H1 (cell line): ENCODE measurements around the gene ZNF407. TPM values are rescaled to one million over a fixed set of nuclear protein-coding genes. Genes with fewer than 3 reads are reported as not detected.
A peak's percentile ranks its signal among the peaks of the same experiment; 100 is the strongest.

Source experiments
- CTCF ChIA-PET: fragments of 300-600 bp; sonication (Branson Sonifier 250); formaldehyde crosslinking; loops from one replicate; lab custom pipeline; 2021; ENCODE audit not compliant: partially characterized antibody; lab: Charles Lee
- POLR2A ChIA-PET: fragments of 300-600 bp; sonication (Branson Sonifier 250); formaldehyde crosslinking; loops from one replicate; lab custom pipeline; 2021; ENCODE audit warnings: inconsistent platforms; ENCODE audit not compliant: partially characterized antibody; lab: Charles Lee
- DNase-seq, 2 experiments: peaks; one replicate each; pipeline versions ENCODE4 v3.0.0 to v3.0.0-alpha.2; 2010 to 2022; ENCODE audit warnings: low spot score in 2 of 2, low read depth in 1 of 2, mixed read lengths in 1 of 2
- FAIRE-seq: peaks from 2 replicates; lab custom pipeline; 2011; peaks lifted over from hg19 to GRCh38; lab: Jason Lieb, UNC
- H2AFZ ChIP-seq: 2 replicates; pipeline ENCODE4 v1.8.1; 2012; ENCODE audit warnings: low read length, inconsistent platforms
- H2AK5ac ChIP-seq: 2 replicates; pipeline ENCODE4 v1.6.1; 2013; ENCODE audit warnings: low read depth, low read length
- H2BK120ac ChIP-seq: replicated peaks from 2 replicates; pipeline ENCODE3; 2013; ENCODE audit warnings: low read depth, low read length, inconsistent platforms
- H2BK12ac ChIP-seq: 2 replicates; pipeline ENCODE4 v1.6.1; 2013; ENCODE audit warnings: low read depth, low read length
- H2BK15ac ChIP-seq: 2 replicates; pipeline ENCODE4 v1.6.1; 2013; ENCODE audit warnings: low read length
- H2BK20ac ChIP-seq: 2 replicates; pipeline ENCODE4 v1.6.1; 2013; ENCODE audit warnings: low read length
- H2BK5ac ChIP-seq: 2 replicates; pipeline ENCODE4 v1.6.1; 2013; ENCODE audit warnings: low read depth, low read length
- H3K14ac ChIP-seq: 2 replicates; pipeline ENCODE4 v1.6.1; 2013; ENCODE audit warnings: inconsistent platforms; ENCODE audit not compliant: insufficient read length
- H3K18ac ChIP-seq: 2 replicates; pipeline ENCODE4 v1.6.1; 2013; ENCODE audit warnings: low read length; ENCODE audit errors: extremely low read depth
- H3K23ac ChIP-seq: 2 replicates; pipeline ENCODE4 v1.6.1; 2013; ENCODE audit warnings: inconsistent platforms; ENCODE audit not compliant: insufficient read length
- H3K23me2 ChIP-seq: 2 replicates; pipeline ENCODE4 v1.6.1; 2013; ENCODE audit warnings: low read depth, low read length
- H3K27ac ChIP-seq: 2 replicates; pipeline ENCODE4 v1.6.1; 2011; ENCODE audit warnings: low read depth, low read length, inconsistent platforms
- H3K27me3 ChIP-seq, 4 experiments: replicated peaks in 1 of 4; 1 replicate in 1 of 4; 2 replicates in 3 of 4; pipeline versions ENCODE4 v1.6.1 to v1.8.1; 2011 to 2013; ENCODE audit warnings: low read length in 3 of 4, mild to moderate bottlenecking in 3 of 4, inconsistent platforms in 2 of 4, mixed read lengths in 2 of 4, moderate library complexity in 1 of 4; ENCODE audit not compliant: control insufficient read depth in 3 of 4, insufficient read depth in 3 of 4; ENCODE audit errors: extremely low read depth in 1 of 4
- H3K36me3 ChIP-seq, 4 experiments: 2 replicates each; pipeline versions ENCODE4 v1.6.1 to v1.8.1; 2011 to 2013; ENCODE audit warnings: mild to moderate bottlenecking in 4 of 4, low read length in 3 of 4, moderate library complexity in 2 of 4, control low read depth in 1 of 4, inconsistent platforms in 1 of 4; ENCODE audit not compliant: insufficient read depth in 4 of 4, control insufficient read depth in 2 of 4
- H3K4ac ChIP-seq: replicated peaks from 2 replicates; pipeline ENCODE3; 2013; ENCODE audit warnings: low read length, low read depth, mixed read lengths, inconsistent platforms; ENCODE audit not compliant: insufficient read length
- H3K4me1 ChIP-seq, 4 experiments: replicated peaks in 1 of 4; 1 replicate in 1 of 4; 2 replicates in 3 of 4; pipeline versions ENCODE4 v1.6.1 to v1.8.1; 2011 to 2013; ENCODE audit warnings: low read length in 3 of 4, inconsistent platforms in 2 of 4, mixed read lengths in 1 of 4; ENCODE audit not compliant: insufficient read depth in 4 of 4, control insufficient read depth in 3 of 4
- H3K4me2 ChIP-seq, 2 experiments: 2 replicates each; pipeline versions ENCODE4 v1.6.1 to v1.8.1; 2011 to 2013; ENCODE audit warnings: low read depth in 2 of 2, low read length in 2 of 2, control low read depth in 1 of 2, inconsistent platforms in 1 of 2, mild to moderate bottlenecking in 1 of 2; ENCODE audit not compliant: insufficient read depth in 1 of 2
- H3K4me3 ChIP-seq, 4 experiments: fragments of 200-600, 300-600 bp in 1 of 4; sonication (generic), shearing (Covaris generic), sonication (Bioruptor Twin) in 1 of 4; 2 replicates each; pipeline versions ENCODE4 v1.5.1 to v1.8.1; 2011 to 2016; ENCODE audit warnings: low read length in 4 of 4, low read depth in 3 of 4, control low read depth in 2 of 4, inconsistent platforms in 2 of 4, mild to moderate bottlenecking in 2 of 4, mixed read lengths in 1 of 4, moderate library complexity in 1 of 4; ENCODE audit not compliant: insufficient read depth in 2 of 4; ENCODE audit errors: extremely low read depth in 1 of 4
- H3K56ac ChIP-seq: replicated peaks from 2 replicates; pipeline ENCODE3; 2013; ENCODE audit warnings: low read depth, mild to moderate bottlenecking, mixed read lengths, low read length, inconsistent platforms; ENCODE audit not compliant: insufficient read length
- H3K79me1 ChIP-seq: 2 replicates; pipeline ENCODE4 v1.6.1; 2013; ENCODE audit warnings: low read depth, low read length, control low read depth
- H3K79me2 ChIP-seq, 2 experiments: 2 replicates each; pipeline versions ENCODE4 v1.6.1 to v1.8.1; 2012 to 2013; ENCODE audit warnings: low read length in 2 of 2, mild to moderate bottlenecking in 2 of 2, inconsistent platforms in 1 of 2; ENCODE audit not compliant: insufficient read depth in 2 of 2, control insufficient read depth in 1 of 2
- H3K9ac ChIP-seq, 4 experiments: replicated peaks in 1 of 4; 1 replicate in 1 of 4; 2 replicates in 3 of 4; pipeline versions ENCODE4 v1.6.1 to v1.8.1; 2011 to 2013; ENCODE audit warnings: low read depth in 3 of 4, low read length in 3 of 4, control low read depth in 2 of 4, mild to moderate bottlenecking in 2 of 4, moderate library complexity in 2 of 4, inconsistent platforms in 1 of 4; ENCODE audit errors: extremely low read depth in 1 of 4
- H3K9me3 ChIP-seq, 2 experiments: 2 replicates each; pipeline versions ENCODE4 v1.6.1 to v1.8.1; 2012 to 2013; ENCODE audit warnings: mild to moderate bottlenecking in 2 of 2, moderate library complexity in 2 of 2, control low read depth in 1 of 2, inconsistent platforms in 1 of 2, low read depth in 1 of 2, low read length in 1 of 2, mixed read lengths in 1 of 2; ENCODE audit not compliant: insufficient read depth in 2 of 2
- H4K20me1 ChIP-seq, 2 experiments: replicated peaks in 1 of 2; 2 replicates each; pipeline versions ENCODE3 to v1.8.1; 2011 to 2013; ENCODE audit warnings: inconsistent platforms in 2 of 2, low read length in 2 of 2, mild to moderate bottlenecking in 1 of 2; ENCODE audit not compliant: insufficient read depth in 2 of 2, control insufficient read depth in 1 of 2
- H4K5ac ChIP-seq: 2 replicates; pipeline ENCODE4 v1.6.1; 2013; ENCODE audit warnings: low read length, low read depth, mixed read lengths, inconsistent platforms; ENCODE audit not compliant: insufficient read length
- H4K8ac ChIP-seq: 2 replicates; pipeline ENCODE4 v1.8.0; 2013; ENCODE audit warnings: mild to moderate bottlenecking, moderate library complexity, low read length, inconsistent platforms; ENCODE audit not compliant: insufficient read depth; ENCODE audit errors: extremely low read depth
- H4K91ac ChIP-seq: replicated peaks from 2 replicates; pipeline ENCODE3; 2013; ENCODE audit warnings: low read length, mixed read lengths, inconsistent platforms; ENCODE audit not compliant: insufficient read length
- RAD21 ChIP-seq, 2 experiments: IDR thresholded peaks in 1 of 2; conservative IDR thresholded peaks in 1 of 2; 2 replicates each; pipeline ENCODE4 v1.6.1; 2011; ENCODE audit warnings: low read depth in 2 of 2, low read length in 2 of 2, improper control_type of control experiment in 1 of 2, inconsistent platforms in 1 of 2, mild to moderate bottlenecking in 1 of 2, moderate library complexity in 1 of 2
- WGBS, 2 experiments: shearing (Covaris generic) in 1 of 2; methylation state at CpG; one replicate each; pipeline versions ENCODE4 v1.1.6 to v1.1.7; 2013 to 2015; ENCODE audit warnings: low lambda C conversion rate in 2 of 2, mixed read lengths in 2 of 2, inconsistent platforms in 1 of 2, low coverage in 1 of 2, missing lambda C conversion rate in 1 of 2; ENCODE audit not compliant: insufficient replicate concordance in 2 of 2, insufficient coverage in 1 of 2, insufficient read length in 1 of 2; ENCODE audit errors: extremely low coverage in 1 of 2, missing lambda C conversion rate in 1 of 2; 5-methylcytosine and 5-hydroxymethylcytosine counted together
- polyA plus RNA-seq, 7 experiments: library from polyadenylated mRNA; depleted of rRNA in 3 of 7; stranded (reverse) in 5 of 7; unstranded in 2 of 7; fragments of >200 nt in 5 of 7; fragments of 200-250 nt in 2 of 7; gene quantifications; 1 replicate in 5 of 7; 2 replicates in 1 of 7; 4 replicates in 1 of 7; pipeline versions ENCODE4 v1.2.1 to v1.2.3, GENCODE V29; 2011 to 2013; ENCODE audit warnings: missing spikeins in 2 of 7, mixed read lengths in 2 of 7
- total RNA-seq: library from RNA; stranded (reverse); fragmentation: NEBNext Ultra II Directional; extraction: Animal tissue kit (Norgen Biotek cat#: 25700); gene quantifications from 2 replicates; pipeline ENCODE4 v1.2.1, GENCODE V29; 2021

Gene ZNF407
- total and polyA plus RNA-seq, 2 of the 8 experiments (the other 6 are each of a cell fraction or from before 2014, with no cell fraction given), result 1.5 to 6.8 TPM

DNA sequence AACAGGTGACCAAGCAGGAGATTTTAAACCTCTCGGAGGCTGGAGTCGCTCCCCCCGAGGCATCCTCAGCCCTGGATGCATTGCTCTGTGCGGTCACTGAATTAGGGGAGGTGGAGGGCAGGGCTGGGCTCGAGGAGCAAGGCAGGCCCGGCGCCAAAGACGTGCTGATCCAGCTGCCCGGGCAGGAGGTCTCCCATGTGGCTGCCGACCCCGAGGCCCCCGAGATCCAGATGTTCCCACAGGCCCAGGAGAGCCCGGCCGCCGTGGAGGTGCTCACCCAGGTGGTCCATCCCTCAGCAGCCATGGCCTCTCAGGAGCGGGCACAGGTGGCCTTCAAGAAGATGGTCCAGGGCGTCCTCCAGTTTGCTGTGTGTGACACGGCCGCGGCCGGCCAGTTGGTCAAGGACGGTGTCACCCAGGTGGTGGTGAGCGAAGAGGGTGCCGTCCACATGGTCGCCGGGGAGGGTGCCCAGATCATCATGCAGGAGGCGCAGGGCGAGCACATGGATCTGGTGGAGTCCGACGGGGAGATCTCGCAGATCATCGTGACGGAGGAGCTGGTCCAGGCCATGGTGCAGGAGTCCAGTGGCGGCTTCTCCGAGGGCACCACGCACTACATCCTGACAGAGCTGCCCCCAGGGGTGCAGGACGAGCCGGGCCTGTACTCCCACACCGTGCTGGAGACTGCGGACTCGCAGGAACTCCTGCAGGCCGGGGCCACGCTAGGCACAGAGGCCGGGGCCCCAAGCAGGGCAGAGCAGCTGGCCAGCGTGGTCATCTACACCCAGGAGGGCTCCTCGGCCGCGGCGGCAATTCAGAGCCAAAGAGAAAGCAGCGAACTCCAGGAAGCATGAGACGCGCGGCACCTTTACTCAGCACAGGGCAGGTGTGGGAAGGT is 466.2 kb downstream of the ZNF407 start:
- no peak overlapping the region for H3K4me3 ChIP-seq
- H3K79me2 ChIP-seq, result no peaks in the 10 kb centered on the region
- no peak overlapping the region for H2BK5ac ChIP-seq
- ChIA-PET POLR2A (no interaction called here), CTCF (interaction anchor here (1.1 to 3.5 kb wide), 4 partner anchors 8 to 244 kb away, joined by 3 to 14 read pairs (median 4); no protein-coding TSS in a partner anchor)
- no peaks in the 10 kb centered on the region for H3K79me1 ChIP-seq
- H2BK15ac ChIP-seq, result no peak overlapping the region
- no peak overlapping the region for H2AFZ ChIP-seq
- H2BK12ac ChIP-seq, result no peak overlapping the region
- no peaks in the 10 kb centered on the region for H3K9me3 ChIP-seq
- H3K4ac ChIP-seq, result no peak overlapping the region
- no peak overlapping the region for H2BK120ac ChIP-seq
- no peak overlapping the region for H2AK5ac ChIP-seq
- DNase-seq, result no peak
- H3K4me1 ChIP-seq, result no peaks in the 10 kb centered on the region; a peak in 1 of 7 replicates
- H3K27me3 ChIP-seq, result no peaks in the 10 kb centered on the region
- H3K56ac ChIP-seq, result no peak overlapping the region
- WGBS, 2 experiments, result 91% methylated on average over 38 of the region's 53 CpGs; no CpG with 5 or more reads in 1 of the 2 experiments
- no peak for FAIRE-seq
- H3K36me3 ChIP-seq, result no peaks in the 10 kb centered on the region
- no peak overlapping the region for H3K23ac ChIP-seq
- no peak overlapping the region for H3K14ac ChIP-seq
- H3K23me2 ChIP-seq, result no peaks in the 10 kb centered on the region
- H4K20me1 ChIP-seq, result no peaks in the 10 kb centered on the region
- no peak overlapping the region for H3K4me2 ChIP-seq
- H3K9ac ChIP-seq, result no peak overlapping the region
- H2BK20ac ChIP-seq, result no peak overlapping the region
- no peak overlapping the region for H3K27ac ChIP-seq
- peak overlapping the region; percentile 25; the same call in 1 of the 2 replicates for H4K8ac ChIP-seq
- no peak overlapping the region for H4K5ac ChIP-seq
- no peak overlapping the region for H4K91ac ChIP-seq
- no peak overlapping the region for H3K18ac ChIP-seq
- no peak for TF ChIP-seq RAD21 (IDR thresholded peaks at IDR 0.05 in 1 of 2, conservative IDR thresholded peaks at IDR 0.05 in 1 of 2; ENCODE audit: low read depth in 2 of 2, low read length in 2 of 2)
